ENCODE data around the gene CASR. TPM values are rescaled to one million over a fixed set of nuclear protein-coding genes. Genes with fewer than 3 reads are reported as not detected.
A peak's percentile ranks its signal among the peaks of the same experiment; 100 is the strongest.

Gene CASR
- total RNA-seq, 1 donor from 2014 or later, result not detected

- TF ChIP-seq CTCF (IDR thresholded peaks at IDR 0.05; ENCODE audit: insufficient read depth, low read length, severe bottlenecking), result no peak
- no peak overlapping the region for H3K4me3 ChIP-seq (ENCODE audit: low read depth, low read length)
- no peaks in the 10 kb centered on the region for H3K36me3 ChIP-seq (ENCODE audit: control insufficient read depth, insufficient read depth, low read length)
- FAIRE-seq (no peak), DNase-seq (ENCODE audit: low read depth) (no peak)
- no peaks in the 10 kb centered on the region for H3K27me3 ChIP-seq (ENCODE audit: control insufficient read depth, insufficient read depth, low read length)
Observed at GRCh38 chr3:122316368-122316767, 132.9 kb downstream of the CASR start.

GRCh38 chr3:122318620-122319019 is 135.2 kb downstream of the CASR start:
- H3K36me3 ChIP-seq (ENCODE audit: control insufficient read depth, insufficient read depth, low read length), result no peaks in the 10 kb centered on the region
- H3K27me3 ChIP-seq (ENCODE audit: control insufficient read depth, insufficient read depth, low read length), result no peaks in the 10 kb centered on the region
- DNase-seq (ENCODE audit: low read depth) (peak; percentile 94), FAIRE-seq (no peak)
- TF ChIP-seq CTCF (IDR thresholded peaks at IDR 0.05; ENCODE audit: insufficient read depth, low read length, severe bottlenecking), result no peak
- H3K4me3 ChIP-seq (ENCODE audit: low read depth, low read length), result no peak overlapping the region

GRCh38 chr3:122322095-122323075 is 138.9 kb downstream of the CASR start:
- no peak for TF ChIP-seq CTCF (IDR thresholded peaks at IDR 0.05; ENCODE audit: insufficient read depth, low read length, severe bottlenecking)
- Histone ChIP-seq H3K36me3 (ENCODE audit: control insufficient read depth, insufficient read depth, low read length) (peaks cover 3% of the 10 kb centered on the region), H3K27me3 (ENCODE audit: control insufficient read depth, insufficient read depth, low read length) (no peaks in the 10 kb centered on the region), H3K4me3 (ENCODE audit: low read depth, low read length) (no peak overlapping the region)
- FAIRE-seq (no peak), DNase-seq (ENCODE audit: low read depth) (no peak)

GRCh38 chr3:122324871-122325323 is 141.4 kb downstream of the CASR start, which contains the start of gene CSTA:
CSTA (plus strand) TSS chr3:122325248; CDS start chr3:122325293, 45 bp downstream.
- H3K27me3 ChIP-seq (ENCODE audit: control insufficient read depth, insufficient read depth, low read length), result no peaks in the 10 kb centered on the region
- no peak for TF ChIP-seq CTCF (IDR thresholded peaks at IDR 0.05; ENCODE audit: insufficient read depth, low read length, severe bottlenecking)
- peak within 1 kb of the TSS; percentile 47 for H3K4me3 ChIP-seq (ENCODE audit: low read depth, low read length)
- FAIRE-seq (peak; percentile 92), DNase-seq (ENCODE audit: low read depth) (peak; percentile 99)
- peaks cover 5% of the 10 kb centered on the region for H3K36me3 ChIP-seq (ENCODE audit: control insufficient read depth, insufficient read depth, low read length)

GRCh38 chr3:122325769-122326168 is 142.3 kb downstream of the CASR start:
- no peak for FAIRE-seq
- no peak for DNase-seq (ENCODE audit: low read depth)
- TF ChIP-seq CTCF (IDR thresholded peaks at IDR 0.05; ENCODE audit: insufficient read depth, low read length, severe bottlenecking), result no peak
- Histone ChIP-seq H3K36me3 (ENCODE audit: control insufficient read depth, insufficient read depth, low read length) (peaks cover 8% of the 10 kb centered on the region), H3K4me3 (ENCODE audit: low read depth, low read length) (peak overlapping the region; percentile 47), H3K27me3 (ENCODE audit: control insufficient read depth, insufficient read depth, low read length) (no peaks in the 10 kb centered on the region)
